ENCODE measurements around the gene FBXW12.

The FBXW12 gene

GRCh38 chr3:48429960-48430707, 58.1 kb downstream of the FBXW12 start, which contains the start of gene PLXNB1 (continued):
- TF ChIP-seq GLIS1 (tag by site-specific recombination; IDR thresholded peaks at IDR 0.05) (peak; percentile 79), ZNF274 (IDR thresholded peaks at IDR 0.05; ENCODE audit: low read length) (no peak), ZNF274 (tag by site-specific recombination; IDR thresholded peaks at IDR 0.05; ENCODE audit: borderline replicate concordance) (no peak), MZF1 (tag by site-specific recombination; IDR thresholded peaks at IDR 0.05; ENCODE audit: borderline replicate concordance) (no peak), ZNF341 (tag by site-specific recombination; IDR thresholded peaks at IDR 0.05; ENCODE audit: low read depth) (peak; percentile 99), ZNF777 (tag by site-specific recombination; IDR thresholded peaks at IDR 0.05; ENCODE audit: borderline replicate concordance) (no peak), ZNF449 (tag by site-specific recombination; IDR thresholded peaks at IDR 0.05) (peak; percentile 33; the same call in 1 of the 2 replicates), ZNF174 (tag by site-specific recombination; IDR thresholded peaks at IDR 0.05) (no peak), ZNF398 (tag by site-specific recombination; IDR thresholded peaks at IDR 0.05) (peak; percentile 100), ZNF654 (tag by site-specific recombination; IDR thresholded peaks at IDR 0.05; ENCODE audit: low read depth) (no peak), ZNF549 (tag by site-specific recombination; IDR thresholded peaks at IDR 0.05) (no peak), ZNF626 (tag by site-specific recombination; IDR thresholded peaks at IDR 0.05) (no peak), SETDB1 (IDR thresholded peaks at IDR 0.05; ENCODE audit: insufficient read length, low read length) (no peak), IKZF3 (tag by site-specific recombination; IDR thresholded peaks at IDR 0.05) (no peak), ZNF426 (tag by site-specific recombination; IDR thresholded peaks at IDR 0.05) (no peak), ZNF391 (tag by site-specific recombination; IDR thresholded peaks at IDR 0.05; ENCODE audit: borderline replicate concordance, low read depth) (peak; percentile 80; the same call in 1 of the 2 replicates), ZNF660 (tag by site-specific recombination; IDR thresholded peaks at IDR 0.05) (no peak), GFI1B (tag by site-specific recombination; IDR thresholded peaks at IDR 0.05) (no peak), KLF8 (tag by site-specific recombination; IDR thresholded peaks at IDR 0.05) (no peak; the same call in none of the 2 replicates), ZNF629 (tag by site-specific recombination; IDR thresholded peaks at IDR 0.05) (peak; percentile 79), ZNF416 (tag by site-specific recombination; IDR thresholded peaks at IDR 0.05) (no peak), ZNF19 (tag by site-specific recombination; IDR thresholded peaks at IDR 0.05; ENCODE audit: low read depth) (no peak), ZBTB17 (tag by site-specific recombination; IDR thresholded peaks at IDR 0.05) (peak; percentile 56), ZNF518A (tag by site-specific recombination; conservative IDR thresholded peaks at IDR 0.05; ENCODE audit: low read depth) (no peak), ZNF600 (tag by site-specific recombination; IDR thresholded peaks at IDR 0.05) (peak; percentile 97), ZNF248 (tag by site-specific recombination; IDR thresholded peaks at IDR 0.05) (no peak), ZNF76 (tag by site-specific recombination; IDR thresholded peaks at IDR 0.05; ENCODE audit: borderline replicate concordance, low read depth) (peak; percentile 60; the same call in 1 of the 2 replicates), ZNF433 (tag by site-specific recombination; IDR thresholded peaks at IDR 0.05; ENCODE audit: low read depth) (no peak), ZNF292 (tag by site-specific recombination; IDR thresholded peaks at IDR 0.05; ENCODE audit: borderline replicate concordance, low read depth) (no peak), ZNF132 (tag by site-specific recombination; IDR thresholded peaks at IDR 0.05; ENCODE audit: borderline replicate concordance) (no peak)
